Right lobe of liver (tissue), 6 donors: Measurements from ENCODE around the gene SOCS7. TPM values are rescaled to one million over a fixed set of nuclear protein-coding genes. Genes with fewer than 3 reads are reported as not detected.

Experiments
- ATAC-seq, 4 donors: fragments of 200-7000 bp; cut with Tn5 transposase; one replicate each; pipeline ENCODE4 v1.9.1; 2020; ENCODE audit warnings: mild to moderate bottlenecking in 4 of 4, moderate library complexity in 4 of 4
- DNase-seq, 3 donors: peaks; one replicate each; pipeline ENCODE4 v3.0.0-alpha.2; 2020
- H3K27ac ChIP-seq, 3 donors: fragments of 200-600 bp; one replicate each; pipeline ENCODE4 v1.8.0; 2022
- H3K27me3 ChIP-seq, 2 donors: fragments of 200-600 bp; one replicate each; pipeline ENCODE4 v1.8.0; 2022
- H3K36me3 ChIP-seq, 4 donors: fragments of 200-600 bp; sonication (generic) in 1 of 4; one replicate each; pipeline versions ENCODE4 v1.5.1 to v1.8.0; 2017 to 2022; ENCODE audit warnings: control low read depth in 1 of 4
- H3K4me1 ChIP-seq, 4 donors: fragments of 200-600 bp; sonication (generic) in 1 of 4; one replicate each; pipeline versions ENCODE4 v1.5.1 to v1.8.0; 2017 to 2022; ENCODE audit warnings: control low read depth in 1 of 4
- H3K4me3 ChIP-seq, 3 donors: fragments of 200-600 bp; one replicate each; pipeline ENCODE4 v1.8.0; 2022
- H3K9me3 ChIP-seq, 4 donors: fragments of 200-600 bp; sonication (generic) in 1 of 4; one replicate each; pipeline versions ENCODE4 v1.5.1 to v1.8.0; 2017 to 2022; ENCODE audit warnings: control low read depth in 1 of 4
- CTCF ChIP-seq, 4 donors: fragments of 200-600 bp in 3 of 4; fragments of 450-650 bp in 1 of 4; IDR thresholded peaks; one replicate each; pipeline versions ENCODE4 v1.5.1 to v1.8.0; 2016 to 2022; ENCODE audit warnings: antibody characterized with exemption in 4 of 4, mild to moderate bottlenecking in 2 of 4
- POLR2A ChIP-seq: fragments of 450-650 bp; IDR thresholded peaks from one replicate; pipeline ENCODE4 v1.6.1; 2017; ENCODE audit warnings: antibody characterized with exemption, mild to moderate bottlenecking
- WGBS: methylation state at CpG from one replicate; pipeline ENCODE4 v1.1.6; 2018; ENCODE audit warnings: low coverage, low lambda C conversion rate; ENCODE audit not compliant: insufficient coverage; ENCODE audit errors: missing lambda C conversion rate; 5-methylcytosine and 5-hydroxymethylcytosine counted together
- intact Hi-C, 2 donors: fragments of 100-400 bp; cut with DNase I; formaldehyde crosslinking; loops; one replicate each; pipeline versions ENCODE4 v1.11.2 to v1.14.1; 2022
- total RNA-seq, 6 experiments: library from RNA; depleted of rRNA in 2 of 6; stranded (reverse); fragments of >200 nt in 2 of 6; fragmentation: NEBNext Ultra II Directional in 3 of 6; extraction: Animal tissue kit (Norgen Biotek cat#: 25700) in 3 of 6; gene quantifications; one replicate each; pipeline versions ENCODE4 v1.1.0 to v1.2.4, GENCODE V29; 2016 to 2023
- donor health status: DM: no; HTN: yes; CAD: no.
- donor health status: DM: no; HTN: no; CAD: no.
- donor health status: DM: no; HTN: no; CAD: no.
- donor health status: DM: no; HTN: yes; CAD: no.
- donor health status: DM: no; HTN: yes; CAD: no.

Gene SOCS7
- total RNA-seq, 6 experiments from 2014 or later: 2.2 to 6.0 (median 4.3) TPM

GRCh38 chr17:38357486-38358123 lies 6.0 kb downstream of the SOCS7 start:
- WGBS: 21% methylated on average over 2 of the region's 2 CpGs
- Histone ChIP-seq H3K9me3 (no peaks in the 10 kb centered on the region), H3K4me3 (no peak overlapping the region), H3K27ac (no peak overlapping the region), H3K4me1 (peaks cover 0 to 31% (median 6%) of the 10 kb centered on the region in 4 donors), H3K27me3 (no peaks in the 10 kb centered on the region), H3K36me3 (no peaks in the 10 kb centered on the region)
- no peak for TF ChIP-seq POLR2A
- TF ChIP-seq CTCF (IDR thresholded peaks at IDR 0.05): no peak
- ATAC-seq (peak in 3 of 4 donors; percentile 19 to 28 (median 22)), DNase-seq (no peak)
- intact Hi-C loops: no loop called here

- intact Hi-C loops: no loop called here
- ATAC-seq (peak; percentile 30 to 56 (median 36)), DNase-seq (no peak)
- Histone ChIP-seq H3K4me1 (peaks cover 0 to 23% (median 3%) of the 10 kb centered on the region in 4 donors), H3K4me3 (no peak overlapping the region), H3K27ac (no peak overlapping the region), H3K36me3 (peaks cover 0 to under 1% (median 0%) of the 10 kb centered on the region in 4 donors), H3K9me3 (no peaks in the 10 kb centered on the region), H3K27me3 (no peaks in the 10 kb centered on the region)
- WGBS: 36% methylated on average over 5 of the region's 9 CpGs
- TF ChIP-seq CTCF (IDR thresholded peaks at IDR 0.05) (no peak), POLR2A (no peak)
These were observed 7.2 kb downstream of the SOCS7 start for GRCh38 chr17:38358586-38359513.

- H3K27me3 ChIP-seq: no peaks in the 10 kb centered on the region
- WGBS: 91% methylated on average over 5 of the region's 5 CpGs
- H3K4me1 ChIP-seq: peaks cover 0 to 22% (median 3%) of the 10 kb centered on the region in 4 donors
- intact Hi-C loops: no loop called here
- DNase-seq (no peak), ATAC-seq (no peak)
- TF ChIP-seq CTCF (IDR thresholded peaks at IDR 0.05) (no peak), POLR2A (no peak)
- H3K4me3 ChIP-seq: no peak overlapping the region
- H3K9me3 ChIP-seq: no peaks in the 10 kb centered on the region
- no peak overlapping the region for H3K27ac ChIP-seq
- peaks cover 0 to 10% (median 0%) of the 10 kb centered on the region in 4 donors for H3K36me3 ChIP-seq
These were observed 10.2 kb downstream of the SOCS7 start for GRCh38 chr17:38361694-38362465.

GRCh38 chr17:38363016-38363415 lies 11.4 kb downstream of the SOCS7 start:
- TF ChIP-seq CTCF (IDR thresholded peaks at IDR 0.05): no peak
- TF ChIP-seq POLR2A: no peak
- Histone ChIP-seq H3K4me3 (no peak overlapping the region), H3K36me3 (peaks cover 0 to 20% (median 3%) of the 10 kb centered on the region in 4 donors), H3K4me1 (peaks cover 0 to 13% (median 2%) of the 10 kb centered on the region in 4 donors), H3K9me3 (no peaks in the 10 kb centered on the region), H3K27ac (no peak overlapping the region), H3K27me3 (no peaks in the 10 kb centered on the region)
- no peak for DNase-seq
- intact Hi-C loops: no loop called here
- ATAC-seq: no peak
- no CpG with 5 or more reads among the region's 5 CpGs for WGBS
